Peyer's patch (tissue), 4 donors: ENCODE measurements around the gene OR8I2.

ENCODE experiments used
- CTCF ChIP-seq, 6 experiments: fragments of 450-650 bp in 4 of 6; fragments of 200-600 bp in 2 of 6; sonication (generic) in 1 of 6; IDR thresholded peaks; one replicate each; pipeline ENCODE4 v1.5.1; 2017 to 2019; ENCODE audit warnings: antibody characterized with exemption in 6 of 6, mild to moderate bottlenecking in 3 of 6, moderate library complexity in 1 of 6
- POLR2A ChIP-seq, 2 donors: fragments of 450-650 bp; IDR thresholded peaks; one replicate each; pipeline ENCODE4 v1.5.1; 2017; ENCODE audit warnings: antibody characterized with exemption in 2 of 2, mild to moderate bottlenecking in 2 of 2, moderate library complexity in 2 of 2

- no peak for TF ChIP-seq CTCF (IDR thresholded peaks at IDR 0.05)
- TF ChIP-seq POLR2A (IDR thresholded peaks at IDR 0.05) = no peak
These were observed 43.6 kb upstream of the OR8I2 start for GRCh38 chr11:56049487-56049886.
